Stimulated activated CD4-positive, alpha-beta T cell treated with anti-CD3 and anti-CD28 coated beads, TNF-alpha, amount 100 ng/mL, for 24 hours (primary cell): ENCODE data around the gene LCA5L.

ENCODE experiments used
- DNase-seq, 3 experiments: peaks; one replicate each; pipeline ENCODE4 v3.0.0-alpha.2; 2020; ENCODE audit warnings: low read depth in 3 of 3

Gene LCA5L

DNA sequence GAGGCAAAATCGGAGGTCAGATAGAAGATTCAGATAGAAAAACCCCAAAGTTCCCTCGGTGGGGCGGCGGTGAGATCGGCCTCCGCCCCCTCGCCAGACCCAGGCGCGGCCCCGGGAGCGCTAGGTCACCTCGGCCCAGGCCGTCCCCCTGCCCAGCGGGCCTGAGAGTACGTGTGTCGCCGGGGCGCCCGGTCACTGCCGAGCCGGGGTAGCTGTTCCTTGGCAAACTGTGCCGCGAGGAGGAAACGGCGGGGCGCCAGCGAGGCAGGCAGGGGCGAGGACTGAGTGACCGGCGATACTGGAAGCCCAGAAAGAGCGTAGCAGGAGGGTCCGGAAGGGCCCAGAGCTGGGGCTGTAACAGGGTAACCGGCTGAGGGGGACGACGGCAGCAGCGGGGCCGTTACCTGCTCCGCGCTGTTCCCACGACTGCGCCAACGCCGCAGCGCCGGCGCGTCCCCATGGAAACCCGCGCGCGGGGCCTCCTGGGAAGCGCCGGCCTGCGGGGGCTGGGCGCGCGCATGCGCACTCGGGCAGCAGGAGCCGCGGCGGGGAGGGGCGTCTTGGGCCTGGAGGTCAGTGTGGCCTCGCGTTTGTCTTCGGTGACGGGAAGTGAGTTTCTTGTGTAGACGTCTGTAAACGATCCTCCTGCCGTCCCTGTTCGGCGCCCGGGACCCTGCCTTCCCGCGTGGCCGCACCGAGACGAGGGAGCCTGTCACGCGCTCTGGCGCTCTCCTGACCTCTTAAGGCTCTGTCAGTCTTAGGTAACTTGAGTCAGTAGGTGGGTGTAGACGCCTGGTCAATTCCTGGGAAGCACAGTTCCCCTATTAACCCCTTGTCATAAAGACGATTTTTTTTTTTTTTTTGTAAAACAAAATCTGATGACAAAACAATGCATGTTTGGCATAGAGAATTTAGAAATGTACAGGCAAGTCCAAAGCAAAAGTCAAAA is at the start of gene LCA5L:
Gene LCA5L, minus strand, starts transcription at position 458 of the 949 bp plus-strand sequence. CDS start 17,285 bp downstream, outside the sequence.
- DNase-seq: peak; percentile 79 to 88 (median 81)

DNA sequence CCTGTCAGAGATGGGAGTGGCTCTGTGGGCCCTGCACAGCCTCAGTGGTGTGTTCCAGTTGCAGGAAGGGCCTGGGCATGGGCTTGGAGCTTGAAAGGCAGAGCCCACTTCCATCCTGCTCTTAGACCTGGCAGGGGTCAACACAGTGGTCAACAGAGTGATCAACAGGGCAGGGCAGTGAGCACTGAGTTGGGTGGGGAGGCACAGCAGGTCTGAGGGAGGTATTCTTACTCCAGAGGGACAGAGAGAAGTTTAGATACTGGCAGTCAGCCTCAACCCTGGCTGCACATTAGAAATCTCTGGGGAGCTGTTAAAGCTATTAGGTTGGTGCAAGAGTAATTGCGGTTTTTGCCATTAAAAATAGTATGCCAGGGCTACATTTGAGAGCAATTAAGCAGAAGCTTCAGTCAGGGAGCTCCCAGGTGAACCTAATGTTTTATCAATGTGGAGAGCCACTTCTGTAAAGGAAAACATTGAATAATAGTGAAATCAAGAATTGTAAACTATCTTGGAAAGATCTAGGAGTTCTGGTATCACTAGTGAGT is 43.9 kb upstream of the LCA5L start:
- DNase-seq: no peak

DNA sequence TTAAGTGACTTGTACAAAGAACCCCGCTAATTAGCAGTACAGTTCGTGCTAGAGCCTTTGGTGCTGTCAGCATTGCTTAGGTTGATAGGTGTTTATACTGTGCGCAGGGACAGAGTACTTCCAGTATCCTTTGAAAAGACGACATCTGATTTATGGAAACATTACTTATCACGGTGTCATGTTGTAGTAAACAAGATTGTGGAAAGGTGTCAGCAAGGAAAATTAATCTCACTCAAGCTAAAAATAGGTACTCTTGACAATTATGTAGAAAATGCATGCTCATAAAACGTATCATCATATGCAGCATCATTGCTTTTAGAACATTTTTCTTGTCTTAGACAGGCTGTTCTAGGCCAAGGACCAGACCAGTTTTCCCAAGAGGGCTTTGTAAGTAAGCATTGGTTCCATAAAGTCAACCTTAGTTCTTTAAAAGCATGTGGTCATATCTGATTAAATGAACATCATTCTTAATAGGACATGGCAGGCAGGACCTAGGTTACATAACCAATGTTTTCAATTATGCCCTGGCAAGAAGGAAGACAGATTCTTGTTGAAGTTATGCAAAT is 39.2 kb upstream of the LCA5L start:
- DNase-seq: no peak

DNA sequence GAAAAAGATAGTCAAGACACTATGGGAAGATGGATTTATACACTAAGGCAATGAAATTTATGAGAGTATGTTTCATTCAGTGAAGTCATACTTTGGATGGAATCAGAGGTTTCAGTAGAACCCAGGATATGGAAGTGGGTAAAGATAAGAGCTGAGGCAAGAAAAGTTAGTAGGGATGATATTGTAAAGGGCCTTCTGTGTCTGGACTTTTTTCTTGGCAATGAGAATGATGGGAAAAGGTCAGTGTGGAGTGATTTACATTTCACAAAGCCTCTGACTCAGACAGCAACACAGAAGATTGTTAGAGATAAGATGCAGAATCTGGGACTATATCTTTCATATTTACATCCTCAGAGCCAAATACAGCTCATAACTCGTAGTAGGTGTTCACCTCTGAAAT is 38.3 kb upstream of the LCA5L start:
- no peak for DNase-seq

DNA sequence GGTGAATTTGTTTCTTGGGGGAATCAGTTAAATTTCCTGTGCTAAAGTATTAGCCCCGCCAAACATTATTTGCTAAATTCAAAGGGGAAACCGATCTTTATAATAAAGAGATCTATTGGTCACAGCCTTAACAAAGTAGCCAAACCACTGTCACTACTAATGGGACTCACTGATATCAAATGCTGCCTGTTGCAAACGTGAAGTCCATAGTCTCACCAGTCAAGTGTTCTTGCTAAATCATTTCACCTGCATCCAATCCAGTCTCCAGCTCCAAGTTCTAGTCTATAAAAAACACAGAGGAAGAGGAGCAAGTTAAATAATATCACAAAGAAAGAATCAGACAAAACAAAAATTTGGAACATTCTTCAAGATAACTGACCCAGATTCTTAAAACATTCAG is 36.3 kb upstream of the LCA5L start:
- no peak for DNase-seq

DNA sequence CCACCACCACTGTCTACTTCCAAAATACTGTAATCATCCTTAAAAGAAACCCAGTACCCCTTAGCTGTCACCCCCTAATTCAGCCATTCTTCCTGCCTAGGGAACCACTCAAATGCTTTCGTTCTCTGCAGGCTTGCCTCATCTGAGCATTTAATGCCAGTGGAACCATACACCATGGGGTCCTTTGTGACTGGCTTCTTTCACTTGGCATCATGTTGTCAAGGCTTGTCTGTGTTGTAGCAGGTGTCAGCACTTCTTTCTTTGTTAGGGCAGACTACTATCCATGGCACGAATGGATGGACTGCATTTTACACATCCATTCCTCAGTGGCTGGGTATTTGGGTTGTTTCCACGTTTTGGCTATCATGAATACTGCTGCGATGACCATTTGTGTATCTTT is 34.7 kb upstream of the LCA5L start:
- DNase-seq: no peak

DNA sequence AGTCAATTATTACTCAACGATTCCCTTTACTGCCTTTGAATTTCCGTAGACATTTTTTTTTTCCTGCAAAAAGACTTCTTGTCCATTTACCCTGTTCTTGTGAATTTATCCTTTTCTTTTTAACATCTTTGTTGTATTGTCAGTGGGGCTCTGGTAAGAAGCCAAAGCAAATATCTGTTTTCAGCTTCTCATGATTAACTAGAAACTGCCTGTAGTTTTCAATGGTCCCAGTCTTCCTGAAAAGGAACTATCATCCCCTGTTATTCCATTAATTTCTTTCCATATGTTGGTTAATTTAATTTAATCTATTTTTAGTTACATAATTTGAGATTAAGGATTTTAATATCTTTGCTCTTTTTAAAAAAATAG is 34.2 kb upstream of the LCA5L start:
- DNase-seq: no peak

DNA sequence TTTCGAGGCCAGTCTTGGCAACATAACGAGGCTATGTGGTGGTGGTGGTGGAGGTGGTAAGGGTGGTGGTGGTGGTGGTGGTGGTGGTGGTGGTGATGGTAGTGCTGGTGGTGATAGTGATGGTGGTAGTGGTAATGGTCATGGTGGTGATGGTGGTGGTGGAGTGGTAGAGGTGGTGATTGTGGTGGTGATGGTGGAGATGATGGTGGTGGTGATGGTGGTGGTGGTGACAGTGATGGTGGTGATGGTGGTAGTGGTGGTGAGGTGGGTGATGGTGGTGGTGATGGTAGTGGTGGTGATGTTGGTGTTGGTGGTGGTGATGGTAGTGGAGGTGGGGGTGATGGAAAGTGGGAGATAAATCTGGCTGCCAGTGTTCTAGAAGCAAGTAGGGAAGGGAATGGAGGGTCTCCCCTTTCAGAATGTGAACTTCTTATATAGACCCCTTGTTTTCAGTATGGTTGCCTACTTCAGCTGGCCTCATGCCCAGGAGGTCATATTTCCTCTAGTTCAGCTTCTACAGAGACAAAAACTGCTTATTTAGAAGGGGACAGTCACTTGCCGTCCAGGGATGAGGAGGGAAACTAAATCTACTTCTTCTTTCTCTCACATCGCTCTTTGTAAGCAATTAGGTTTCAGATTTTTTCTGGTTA is 33.7 kb upstream of the LCA5L start:
- DNase-seq: no peak

DNA sequence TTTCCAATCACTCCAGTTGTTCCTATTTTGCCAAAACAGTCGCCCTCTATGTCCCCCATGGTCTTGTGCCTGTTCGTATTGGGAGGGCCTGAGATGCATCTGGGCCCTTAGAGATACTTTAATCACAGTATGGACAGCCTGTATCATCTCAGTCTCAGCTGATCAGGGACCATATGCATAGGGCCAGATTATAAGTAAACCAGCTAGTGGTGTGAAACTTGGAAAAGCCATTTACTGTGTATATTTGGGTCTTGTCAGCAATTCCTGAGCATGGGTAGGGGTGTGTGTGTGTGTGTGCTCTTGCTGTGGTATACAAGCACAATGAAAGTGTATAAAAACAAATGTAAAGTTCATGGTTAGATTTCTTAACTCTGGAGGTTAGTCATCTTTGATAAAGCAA is 29.0 kb upstream of the LCA5L start:
- no peak for DNase-seq

DNA sequence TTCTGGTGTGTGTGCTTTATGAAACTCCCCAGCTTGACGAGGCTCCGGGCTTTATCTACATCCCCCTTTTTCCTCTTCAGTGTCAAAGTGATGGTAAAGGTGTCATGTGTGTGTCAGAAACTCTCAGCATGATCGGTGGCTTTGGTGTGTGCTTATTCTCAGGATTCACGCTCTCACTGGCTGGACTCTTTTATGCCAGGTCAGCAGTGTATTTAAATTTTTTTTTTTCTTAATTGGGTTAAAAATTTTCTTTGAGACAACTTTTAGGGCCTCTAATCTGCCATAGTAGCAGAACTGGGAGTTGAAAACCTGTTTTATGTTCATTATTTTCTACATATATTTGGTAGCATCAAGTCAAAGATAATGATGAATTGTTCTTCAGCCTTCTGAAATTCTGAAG is 27.2 kb upstream of the LCA5L start:
- DNase-seq: no peak

DNA sequence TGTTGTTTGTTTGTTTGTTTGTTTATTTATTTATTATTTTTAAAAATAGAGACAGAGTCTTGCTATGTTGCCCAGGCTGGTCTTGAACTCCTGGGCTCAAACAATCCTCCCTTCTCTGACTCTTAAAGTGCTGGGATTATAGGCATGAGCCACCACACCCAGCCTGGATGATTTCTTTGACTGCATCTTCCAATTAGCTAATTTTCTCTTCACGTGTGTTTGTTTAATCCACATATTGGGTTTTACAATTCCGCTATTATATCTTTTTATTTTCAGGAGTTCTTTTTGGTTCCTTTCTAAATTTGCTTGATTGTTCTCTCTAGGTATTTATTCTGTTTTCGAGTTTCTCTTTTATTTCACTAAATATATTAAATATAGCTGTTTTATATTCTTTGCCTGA is 26.0 kb upstream of the LCA5L start:
- no peak for DNase-seq

DNA sequence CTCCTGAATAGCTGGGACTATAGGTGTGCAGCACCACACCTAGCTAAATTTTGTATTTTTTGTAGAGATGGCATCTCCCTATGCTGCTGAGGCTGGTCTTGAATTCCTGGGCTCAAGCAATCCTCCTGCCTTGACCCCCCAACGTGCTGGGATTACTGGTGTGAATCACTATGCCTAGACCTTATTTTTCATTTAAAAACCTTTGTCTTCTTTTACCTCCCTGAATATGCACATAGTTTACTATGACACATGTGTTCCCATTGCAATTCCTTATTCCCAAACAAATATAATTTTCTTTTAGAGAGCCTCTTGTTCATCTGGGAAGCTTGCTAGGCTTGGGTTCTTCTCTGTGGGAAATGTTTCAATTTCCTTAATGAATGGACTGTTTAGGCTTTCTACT is 23.0 kb upstream of the LCA5L start:
- no peak for DNase-seq

DNA sequence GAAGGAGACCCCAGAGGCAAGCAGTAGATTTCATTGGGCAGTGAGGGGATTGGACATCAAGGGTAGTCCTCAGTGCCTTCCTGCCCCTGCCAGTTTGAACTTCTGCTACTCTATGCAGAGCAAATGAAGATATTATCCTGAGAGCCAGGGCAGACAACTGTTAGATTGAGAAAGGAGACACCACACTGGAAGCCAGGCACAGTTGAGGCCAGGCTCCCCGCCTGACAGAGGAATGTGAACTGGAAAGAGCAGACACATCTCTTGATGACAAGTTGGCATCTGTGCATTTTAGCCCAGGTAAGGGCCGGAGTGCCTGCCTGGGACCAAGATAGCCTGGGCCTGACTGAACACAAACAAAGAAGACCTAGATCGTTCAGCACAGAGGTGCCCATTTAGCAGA is 22.2 kb upstream of the LCA5L start:
- DNase-seq: no peak

DNA sequence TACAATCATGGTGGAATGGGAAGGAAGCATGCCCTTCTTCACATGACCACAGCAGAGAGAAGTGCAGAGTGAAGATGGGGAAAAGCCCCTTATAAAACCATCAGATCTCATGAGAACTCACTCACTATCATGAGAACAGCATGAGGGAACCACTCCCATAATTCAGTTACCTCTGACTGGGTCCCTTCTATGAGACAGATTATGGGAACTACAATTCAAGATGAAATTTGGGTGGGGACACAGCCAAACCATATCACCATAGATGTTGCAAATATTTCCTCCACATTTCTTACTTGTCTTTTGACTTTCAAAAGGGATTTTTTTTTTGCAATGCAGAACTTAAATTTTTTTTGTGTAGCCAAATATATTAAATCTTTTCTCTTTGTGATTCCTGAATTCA is 21.0 kb upstream of the LCA5L start:
- DNase-seq: no peak

DNA sequence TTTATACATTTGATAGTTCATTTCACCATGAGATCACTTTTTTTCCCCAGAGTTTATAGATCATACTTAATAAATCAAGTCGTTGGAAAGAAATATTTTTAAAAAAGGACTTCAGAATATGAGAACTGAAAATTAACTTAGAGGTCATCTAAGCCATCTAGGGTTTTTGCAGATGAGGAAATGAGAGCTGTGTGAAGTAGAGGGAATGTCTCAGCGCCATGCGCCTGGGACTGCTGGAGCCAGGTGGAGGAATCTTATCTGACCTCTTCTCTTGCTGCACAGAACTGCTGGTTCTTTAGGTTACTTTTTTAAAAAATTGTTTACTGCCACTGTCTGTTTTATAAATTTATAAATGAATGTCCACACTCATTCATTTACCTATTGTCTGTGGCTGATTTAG is 17.7 kb upstream of the LCA5L start:
- DNase-seq: no peak

DNA sequence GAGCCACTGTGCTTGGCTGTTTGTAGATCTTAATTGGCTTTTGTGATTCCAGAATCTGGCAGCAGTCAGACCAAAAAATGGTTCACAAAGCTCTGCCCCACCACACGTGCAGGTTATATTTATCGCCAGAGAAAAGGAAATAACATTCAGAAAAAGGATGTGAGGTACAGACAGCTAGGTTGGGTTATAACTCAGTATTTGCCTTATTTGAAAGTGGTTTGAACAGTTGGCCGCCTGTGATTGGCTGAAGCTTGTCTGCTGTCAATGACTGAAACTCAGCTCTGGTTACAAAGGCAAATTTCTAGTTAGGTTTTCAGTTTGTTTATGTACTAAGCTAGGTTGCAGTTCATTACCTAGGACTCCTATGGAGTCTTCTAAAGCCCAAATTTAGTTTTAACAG is 15.8 kb upstream of the LCA5L start:
- DNase-seq: no peak

DNA sequence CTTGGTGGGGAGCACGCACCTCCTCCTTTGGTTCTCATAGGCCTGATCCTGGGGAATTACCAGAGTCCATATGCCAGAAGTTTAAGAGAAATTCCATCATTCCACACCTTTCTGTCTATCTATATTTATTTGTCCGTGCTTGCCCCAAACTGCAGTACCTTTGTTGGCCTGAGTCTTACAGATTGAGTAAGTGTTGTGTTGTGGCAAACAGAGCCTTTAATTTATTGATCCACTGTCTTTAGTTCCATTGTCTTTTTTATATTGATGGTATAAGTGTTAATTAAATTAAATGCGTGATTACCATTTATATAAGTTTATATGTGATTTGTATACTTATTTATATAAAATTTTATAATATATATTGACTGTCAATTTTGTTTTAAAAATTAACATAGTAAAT is 11.1 kb upstream of the LCA5L start:
- no peak for DNase-seq

DNA sequence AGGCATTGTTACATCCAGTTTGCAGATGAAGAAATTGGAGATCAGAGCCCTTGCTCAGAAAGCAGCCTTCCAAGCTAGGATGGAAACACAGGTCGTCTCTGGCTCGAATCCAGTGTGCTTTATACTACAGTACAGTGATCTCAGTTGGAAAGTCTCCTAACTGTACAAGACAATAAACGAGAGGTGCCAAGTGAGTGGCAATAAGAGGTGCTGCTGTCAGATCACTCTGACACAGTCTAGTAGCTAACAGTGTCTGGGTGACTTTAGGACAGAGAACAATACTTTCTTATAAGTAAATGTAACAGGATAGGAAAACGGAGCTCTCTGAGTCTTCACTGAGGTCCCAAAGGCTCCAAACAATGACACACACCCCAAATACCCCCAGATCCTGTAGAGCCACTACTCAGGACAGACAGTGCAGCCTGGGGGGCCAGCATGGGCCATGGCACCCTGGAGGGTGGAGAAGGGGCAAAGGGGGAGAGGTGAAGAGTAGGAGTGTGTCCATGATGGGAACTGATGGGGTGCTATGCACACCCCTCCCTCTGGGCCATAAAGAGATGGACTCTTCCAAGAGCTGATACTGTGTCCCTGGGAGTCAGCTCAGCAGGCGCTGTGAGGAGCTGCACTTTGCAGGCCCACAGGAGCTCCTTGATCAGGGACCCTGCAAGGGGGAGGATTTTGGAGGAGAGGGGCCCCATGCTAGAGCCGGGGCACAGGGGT is 9.5 kb upstream of the LCA5L start:
- no peak for DNase-seq

DNA sequence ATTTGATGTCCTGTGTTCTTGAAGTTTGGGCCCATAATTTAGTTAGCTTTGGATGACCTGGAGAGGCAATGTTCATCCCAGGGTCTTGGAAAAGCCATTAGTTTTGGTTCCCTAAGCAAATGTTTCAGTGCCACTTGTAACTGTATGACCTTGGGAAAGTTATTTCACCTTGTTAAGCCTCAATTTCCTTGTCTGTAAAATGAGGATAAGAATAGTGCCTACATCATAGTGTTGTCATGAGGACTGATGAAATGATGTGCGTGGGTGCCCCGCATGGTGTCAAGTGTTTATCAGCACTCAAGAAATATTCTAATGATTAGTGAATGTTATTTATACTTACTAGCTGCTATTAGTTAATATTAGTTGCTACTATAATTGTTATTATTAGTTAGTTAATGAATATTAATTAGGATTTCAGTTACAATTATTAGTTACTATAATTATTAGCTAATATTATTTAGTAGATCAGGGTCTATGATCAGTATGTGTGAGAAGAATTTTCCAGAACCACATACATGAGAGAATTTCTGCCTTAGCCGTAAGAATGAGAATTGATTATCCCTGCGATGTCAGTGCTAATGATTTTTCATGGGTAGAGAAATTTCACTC is 8.1 kb upstream of the LCA5L start:
- DNase-seq: no peak

DNA sequence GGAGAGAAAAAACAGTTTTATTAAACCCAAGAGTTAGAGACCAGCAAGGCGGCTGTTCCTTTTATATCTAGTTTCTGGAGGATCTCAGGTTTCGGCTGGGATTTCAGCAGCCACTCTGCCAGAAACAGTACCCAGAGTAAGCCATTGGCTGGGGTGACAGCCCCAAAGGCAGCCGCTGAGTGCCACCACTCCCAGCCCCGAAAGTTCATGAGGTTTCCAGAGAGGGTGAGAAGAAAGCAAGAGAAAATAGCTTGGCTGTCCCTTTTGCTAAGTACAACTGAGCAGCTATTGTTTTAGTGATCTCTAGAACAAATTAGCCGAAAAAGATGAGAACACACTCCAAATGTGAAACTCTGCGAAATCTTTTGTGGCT is 7.4 kb upstream of the LCA5L start:
- DNase-seq: no peak

DNA sequence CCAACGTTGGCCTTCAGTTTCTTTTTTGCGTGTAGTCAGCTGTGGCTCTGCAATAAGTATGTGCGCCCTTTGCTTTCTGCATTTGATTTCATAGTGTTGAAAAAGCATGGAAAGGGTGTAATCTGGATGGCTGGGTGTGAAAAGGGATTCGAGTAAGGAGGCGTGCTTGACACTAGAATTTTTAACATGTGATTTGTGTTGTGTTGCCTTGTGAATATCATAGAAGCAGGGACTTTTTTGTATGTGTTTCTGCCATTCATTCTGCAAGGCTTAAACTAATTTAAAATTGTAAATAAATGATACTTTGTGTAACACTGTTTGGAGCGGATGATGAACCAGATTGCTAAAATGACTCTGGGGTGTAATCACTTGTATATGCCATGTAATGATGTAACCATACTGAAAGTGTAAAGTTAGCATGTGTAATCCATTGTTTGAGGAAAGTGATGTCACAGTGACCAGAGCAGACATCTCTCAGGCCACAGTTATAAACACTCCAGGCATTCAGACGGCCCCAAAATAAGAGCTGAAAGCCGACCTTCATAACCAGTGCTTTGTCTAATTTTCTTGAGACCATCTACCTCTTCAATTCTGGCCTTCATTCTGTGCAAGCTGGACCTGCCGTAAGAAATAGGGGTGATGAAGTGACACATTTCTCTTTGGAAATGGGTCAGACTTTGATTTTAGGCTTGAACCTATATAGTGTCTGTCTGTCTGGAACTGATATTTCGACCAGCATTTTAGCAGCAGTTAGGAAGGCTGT is 6.8 kb upstream of the LCA5L start:
- DNase-seq: no peak
